ENCODE results near the gene DENND2C.

GRCh38 chr1:114696810-114697209 lies 27.0 kb upstream of the DENND2C start:
- TF ChIP-seq EZH2 (IDR thresholded peaks at IDR 0.05; ENCODE audit: borderline replicate concordance, low read depth, low read length, severe bottlenecking): no peak
- TF ChIP-seq, protein P1, sequence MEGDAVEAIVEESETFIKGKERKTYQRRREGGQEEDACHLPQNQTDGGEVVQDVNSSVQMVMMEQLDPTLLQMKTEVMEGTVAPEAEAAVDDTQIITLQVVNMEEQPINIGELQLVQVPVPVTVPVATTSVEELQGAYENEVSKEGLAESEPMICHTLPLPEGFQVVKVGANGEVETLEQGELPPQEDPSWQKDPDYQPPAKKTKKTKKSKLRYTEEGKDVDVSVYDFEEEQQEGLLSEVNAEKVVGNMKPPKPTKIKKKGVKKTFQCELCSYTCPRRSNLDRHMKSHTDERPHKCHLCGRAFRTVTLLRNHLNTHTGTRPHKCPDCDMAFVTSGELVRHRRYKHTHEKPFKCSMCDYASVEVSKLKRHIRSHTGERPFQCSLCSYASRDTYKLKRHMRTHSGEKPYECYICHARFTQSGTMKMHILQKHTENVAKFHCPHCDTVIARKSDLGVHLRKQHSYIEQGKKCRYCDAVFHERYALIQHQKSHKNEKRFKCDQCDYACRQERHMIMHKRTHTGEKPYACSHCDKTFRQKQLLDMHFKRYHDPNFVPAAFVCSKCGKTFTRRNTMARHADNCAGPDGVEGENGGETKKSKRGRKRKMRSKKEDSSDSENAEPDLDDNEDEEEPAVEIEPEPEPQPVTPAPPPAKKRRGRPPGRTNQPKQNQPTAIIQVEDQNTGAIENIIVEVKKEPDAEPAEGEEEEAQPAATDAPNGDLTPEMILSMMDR (IDR thresholded peaks at IDR 0.05; ENCODE audit: borderline replicate concordance, extremely low read depth, low read length, poor library complexity, severe bottlenecking): no peak

All from DND-41 (cell line).